Transverse colon (tissue), 3 donors: Measurements from ENCODE around the gene MTRF1L.

Experiments
- CTCF ChIP-seq, 5 experiments: fragments of 200-600 bp in 3 of 5; fragments of 450-650 bp in 2 of 5; sonication (generic) in 3 of 5; IDR thresholded peaks; 1 replicate in 2 of 5; 2 replicates in 3 of 5; pipeline ENCODE4 v1.5.1; 2016 to 2017; ENCODE audit warnings: antibody characterized with exemption in 5 of 5, inconsistent platforms in 3 of 5, mild to moderate bottlenecking in 2 of 5, moderate library complexity in 1 of 5
- EP300 ChIP-seq: sonication (generic); formaldehyde crosslinking; IDR thresholded peaks from one replicate; pipeline ENCODE4 v1.6.1; 2017; ENCODE audit warnings: antibody characterized with exemption, low read depth
- POLR2A ChIP-seq: fragments of 450-650 bp; IDR thresholded peaks from one replicate; pipeline ENCODE4 v1.6.1; 2016; ENCODE audit warnings: antibody characterized with exemption, mild to moderate bottlenecking, moderate library complexity

GRCh38 chr6:152984513-152984872 lies 18.0 kb downstream of the MTRF1L start:
- TF ChIP-seq POLR2A (no peak), CTCF (IDR thresholded peaks at IDR 0.05) (no peak), EP300 (no peak)
